Chondrocyte (in vitro differentiated cells): ENCODE measurements around the gene CORO2A. TPM values are rescaled to one million over a fixed set of nuclear protein-coding genes. Genes with fewer than 3 reads are reported as not detected.

Source experiments
- DNase-seq: peaks from one replicate; pipeline ENCODE4 v3.0.0; 2021; ENCODE audit warnings: mixed read lengths, low spot score
- H3K27ac Mint-ChIP-seq: one replicate; pipeline ENCODE4 v1.8.0; 2021; ENCODE audit warnings: mild to moderate bottlenecking, moderate library complexity, mixed read lengths; ENCODE audit not compliant: unreplicated experiment
- H3K27me3 Mint-ChIP-seq: 2 replicates; pipeline ENCODE4 v1.8.0; 2021; ENCODE audit warnings: low read depth, mixed read lengths
- H3K36me3 Mint-ChIP-seq: 2 replicates; pipeline ENCODE4 v1.8.0; 2021; ENCODE audit warnings: low read depth, mixed read lengths
- H3K4me1 Mint-ChIP-seq: 2 replicates; pipeline ENCODE4 v1.8.0; 2021; ENCODE audit warnings: low read depth, mild to moderate bottlenecking, mixed read lengths
- H3K4me3 Mint-ChIP-seq: one replicate; pipeline ENCODE4 v1.8.0; 2021; ENCODE audit warnings: mild to moderate bottlenecking, moderate library complexity, mixed read lengths; ENCODE audit not compliant: unreplicated experiment
- H3K9me3 Mint-ChIP-seq: 2 replicates; pipeline ENCODE4 v1.8.0; 2021; ENCODE audit warnings: low read depth, mixed read lengths
- total RNA-seq: library from RNA; stranded (reverse); gene quantifications from 3 replicates; pipeline ENCODE4 v1.2.1, GENCODE V29; 2021
- TF ChIP-seq, protein P1 (sequence below): fragments of 200-600 bp; sonication (generic); IDR thresholded peaks from 2 replicates; pipeline ENCODE4 v1.5.0; 2021; ENCODE audit warnings: antibody characterized with exemption, mild to moderate bottlenecking, moderate library complexity

The CORO2A gene
- total RNA-seq, 1 donor from 2014 or later = 10.2 TPM

DNA sequence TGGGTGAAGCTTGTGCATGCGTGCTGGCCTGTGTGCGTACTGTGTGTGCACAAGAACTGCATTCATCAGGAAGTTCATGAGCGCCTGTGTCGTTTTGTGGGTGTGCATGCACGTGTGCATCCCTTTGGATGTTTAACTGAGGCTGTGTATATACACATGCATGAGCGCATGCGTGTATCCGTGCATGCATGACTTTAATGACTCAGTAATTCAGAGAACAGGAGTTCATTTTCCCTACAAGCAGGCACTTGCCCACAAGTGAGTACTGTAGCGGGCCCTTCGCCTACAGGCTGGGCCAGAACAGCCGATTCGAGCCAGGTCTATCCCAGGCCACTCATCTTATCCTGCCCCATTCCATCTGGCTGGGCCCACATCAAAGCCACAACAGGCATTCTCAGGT, 29.8 kb downstream of the CORO2A start:
- Mint-ChIP-seq H3K4me3 (no peak overlapping the region), H3K4me1 (peaks cover 4% of the 10 kb centered on the region), H3K9me3 (no peaks in the 10 kb centered on the region), H3K27me3 (no peaks in the 10 kb centered on the region), H3K27ac (no peak overlapping the region), H3K36me3 (no peaks in the 10 kb centered on the region)
- TF ChIP-seq, protein P1, sequence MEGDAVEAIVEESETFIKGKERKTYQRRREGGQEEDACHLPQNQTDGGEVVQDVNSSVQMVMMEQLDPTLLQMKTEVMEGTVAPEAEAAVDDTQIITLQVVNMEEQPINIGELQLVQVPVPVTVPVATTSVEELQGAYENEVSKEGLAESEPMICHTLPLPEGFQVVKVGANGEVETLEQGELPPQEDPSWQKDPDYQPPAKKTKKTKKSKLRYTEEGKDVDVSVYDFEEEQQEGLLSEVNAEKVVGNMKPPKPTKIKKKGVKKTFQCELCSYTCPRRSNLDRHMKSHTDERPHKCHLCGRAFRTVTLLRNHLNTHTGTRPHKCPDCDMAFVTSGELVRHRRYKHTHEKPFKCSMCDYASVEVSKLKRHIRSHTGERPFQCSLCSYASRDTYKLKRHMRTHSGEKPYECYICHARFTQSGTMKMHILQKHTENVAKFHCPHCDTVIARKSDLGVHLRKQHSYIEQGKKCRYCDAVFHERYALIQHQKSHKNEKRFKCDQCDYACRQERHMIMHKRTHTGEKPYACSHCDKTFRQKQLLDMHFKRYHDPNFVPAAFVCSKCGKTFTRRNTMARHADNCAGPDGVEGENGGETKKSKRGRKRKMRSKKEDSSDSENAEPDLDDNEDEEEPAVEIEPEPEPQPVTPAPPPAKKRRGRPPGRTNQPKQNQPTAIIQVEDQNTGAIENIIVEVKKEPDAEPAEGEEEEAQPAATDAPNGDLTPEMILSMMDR = no peak
- DNase-seq = no peak

DNA sequence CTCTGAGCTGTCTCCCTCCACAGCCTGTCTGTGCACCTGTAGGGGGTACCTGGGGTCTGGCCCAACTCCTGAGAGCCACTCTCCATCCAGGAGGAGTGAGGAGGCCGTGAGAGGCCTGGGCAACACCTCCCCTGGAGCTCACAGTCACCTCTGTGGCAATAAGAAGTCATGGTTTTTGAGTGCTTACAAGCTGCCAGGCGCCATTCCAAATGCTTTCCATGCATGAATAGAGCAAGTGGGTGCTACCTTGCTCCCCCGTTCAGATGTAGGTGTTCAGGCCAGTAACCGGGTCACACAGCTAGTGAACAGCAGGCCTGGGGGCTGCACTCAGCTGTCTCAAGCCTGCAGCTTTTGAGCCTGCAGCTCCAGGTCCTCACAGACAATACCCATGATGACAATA, 30.6 kb downstream of the CORO2A start:
- no peak overlapping the region for H3K4me3 Mint-ChIP-seq
- H3K27me3 Mint-ChIP-seq = no peaks in the 10 kb centered on the region
- TF ChIP-seq, protein P1 = no peak
- peaks cover 4% of the 10 kb centered on the region for H3K4me1 Mint-ChIP-seq
- H3K27ac Mint-ChIP-seq = no peak overlapping the region
- no peak for DNase-seq
- H3K9me3 Mint-ChIP-seq = no peaks in the 10 kb centered on the region
- no peaks in the 10 kb centered on the region for H3K36me3 Mint-ChIP-seq

DNA sequence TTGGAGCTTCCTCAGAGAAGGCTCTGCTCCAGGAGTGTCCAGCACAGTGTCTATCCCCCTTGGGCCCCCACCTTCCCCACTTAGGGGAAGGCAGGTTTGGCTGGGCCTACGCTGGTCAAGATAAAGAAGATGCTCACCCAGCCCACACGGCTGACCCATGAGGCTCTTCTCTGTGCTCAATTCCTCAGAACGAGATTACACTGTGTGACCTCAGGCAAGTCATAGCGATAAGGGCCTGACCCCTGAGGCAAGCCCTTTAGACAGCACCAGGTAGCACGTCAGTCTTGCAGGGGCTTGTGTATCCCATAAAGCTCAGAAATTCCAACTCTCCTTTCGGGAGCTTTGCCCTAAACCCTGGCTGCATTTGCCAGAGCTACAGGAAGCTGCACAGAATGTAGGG, 32.6 kb downstream of the CORO2A start:
- Mint-ChIP-seq H3K9me3 (no peaks in the 10 kb centered on the region), H3K27ac (no peak overlapping the region), H3K27me3 (no peaks in the 10 kb centered on the region), H3K4me3 (no peak overlapping the region), H3K36me3 (peaks cover 4% of the 10 kb centered on the region), H3K4me1 (peaks cover 4% of the 10 kb centered on the region)
- TF ChIP-seq, protein P1 = no peak
- no peak for DNase-seq

DNA sequence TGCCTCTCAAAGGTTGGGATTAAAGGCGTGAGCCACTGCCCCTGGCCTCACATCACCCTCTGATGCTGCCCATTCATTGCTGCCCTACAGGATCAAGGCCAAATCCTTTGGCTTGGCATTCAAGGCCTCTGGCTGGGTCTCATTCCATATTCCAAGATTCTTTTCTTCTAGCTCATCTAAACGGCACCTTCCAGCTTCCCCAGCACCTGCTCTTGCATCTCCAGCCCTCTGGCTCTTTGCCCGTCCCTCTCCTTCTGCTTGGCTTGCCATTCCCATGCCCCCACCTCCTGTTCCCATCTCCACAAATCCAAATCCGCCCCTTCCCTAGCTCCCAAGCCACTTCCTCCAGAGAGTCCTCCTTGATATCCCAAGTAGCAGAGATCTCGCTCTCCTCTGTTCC, 33.1 kb downstream of the CORO2A start:
- Mint-ChIP-seq H3K4me3 (no peak overlapping the region), H3K9me3 (no peaks in the 10 kb centered on the region), H3K27ac (no peak overlapping the region), H3K36me3 (peaks cover 4% of the 10 kb centered on the region), H3K27me3 (no peaks in the 10 kb centered on the region), H3K4me1 (peaks cover 4% of the 10 kb centered on the region)
- TF ChIP-seq, protein P1 = no peak
- no peak for DNase-seq

DNA sequence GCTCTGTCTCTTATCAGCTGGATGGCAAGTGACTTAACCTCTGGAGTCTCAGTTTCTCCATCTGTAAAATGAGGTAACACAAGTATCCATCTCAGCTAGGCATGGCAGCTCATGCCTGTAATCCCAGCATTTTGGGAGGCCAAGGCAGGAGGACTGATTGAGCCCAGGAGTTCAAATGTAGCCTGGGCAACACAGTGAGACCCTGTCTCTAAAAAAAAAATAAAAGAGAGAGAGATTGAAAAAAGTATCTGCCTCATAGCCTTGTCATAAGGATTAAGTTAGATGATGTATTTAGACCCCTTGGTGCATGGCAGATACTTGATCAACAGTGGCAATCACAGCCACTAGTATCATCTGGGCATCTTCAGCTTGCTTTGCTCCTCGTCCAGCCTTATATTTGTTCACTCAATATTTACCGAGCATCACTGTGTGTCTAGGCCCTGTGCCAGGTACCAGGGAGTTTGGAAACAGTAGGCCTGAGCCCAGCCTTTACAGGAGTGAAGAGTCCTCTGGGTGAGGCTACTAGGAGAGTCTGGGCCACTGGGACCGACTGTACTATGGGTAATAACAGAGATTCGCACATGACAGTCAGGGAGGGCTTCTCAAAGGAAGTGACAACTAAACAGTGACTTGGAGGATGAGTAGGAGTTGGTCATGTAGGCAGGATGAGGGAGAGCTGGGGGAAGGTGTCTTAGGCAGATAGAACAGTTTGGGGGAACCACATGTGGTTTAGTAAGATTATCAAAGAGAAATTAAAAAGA, 34.2 kb downstream of the CORO2A start:
- peaks cover 4% of the 10 kb centered on the region for H3K4me1 Mint-ChIP-seq
- H3K4me3 Mint-ChIP-seq = no peak overlapping the region
- DNase-seq = no peak
- no peaks in the 10 kb centered on the region for H3K27me3 Mint-ChIP-seq
- H3K27ac Mint-ChIP-seq = no peak overlapping the region
- peaks cover 4% of the 10 kb centered on the region for H3K36me3 Mint-ChIP-seq
- H3K9me3 Mint-ChIP-seq = no peaks in the 10 kb centered on the region
- TF ChIP-seq, protein P1 = no peak
